ENCODE data around the gene FXYD5. TPM values are rescaled to one million over a fixed set of nuclear protein-coding genes. Genes with fewer than 3 reads are reported as not detected.

Gene FXYD5
- total RNA-seq, 1 experiment from 2014 or later: 123 TPM

GRCh38 chr19:35211545-35212230, 57.2 kb downstream of the FXYD5 start:
- no peak overlapping the region for H2AFZ ChIP-seq (ENCODE audit: low read depth, low read length, poor library complexity, severe bottlenecking)
- ChIA-PET RAD21 (ENCODE audit: low non-redundant PET in 1 of 2, low total read pairs in 2 of 2, uncharacterized antibody in 2 of 2, unreplicated experiment in 2 of 2) (no interaction called here), POLR2A (no interaction called here), CTCF (no interaction called here)
- H3K9ac ChIP-seq (ENCODE audit: low read length): no peak overlapping the region
- H3K4me3 ChIP-seq (replicated peaks in 1 of 2; ENCODE audit: low read depth in 1 of 2, low read length in 2 of 2): no peak overlapping the region
- no peaks in the 10 kb centered on the region for H3K27me3 ChIP-seq (ENCODE audit: insufficient read depth, low read length)
- no peak overlapping the region for H3K4me2 ChIP-seq (ENCODE audit: low read length)
- BruUV-seq (replicated peaks): no TSS peak
- H3K4me1 ChIP-seq (ENCODE audit: control insufficient read depth in 1 of 2, insufficient read depth in 2 of 2, low read length in 2 of 2): peaks cover 20 to 52% of the 10 kb centered on the region in 2 experiments
- no peaks in the 10 kb centered on the region for H4K20me1 ChIP-seq (ENCODE audit: insufficient read depth)
- TF ChIP-seq, protein P1, sequence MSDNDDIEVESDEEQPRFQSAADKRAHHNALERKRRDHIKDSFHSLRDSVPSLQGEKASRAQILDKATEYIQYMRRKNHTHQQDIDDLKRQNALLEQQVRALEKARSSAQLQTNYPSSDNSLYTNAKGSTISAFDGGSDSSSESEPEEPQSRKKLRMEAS (IDR thresholded peaks at IDR 0.05): no peak
- no peak for TF ChIP-seq ZNF274 (IDR thresholded peaks at IDR 0.05; ENCODE audit: low read depth, low read length)
- TF ChIP-seq SP1 (IDR thresholded peaks at IDR 0.05; ENCODE audit: low read depth): no peak
- TF ChIP-seq ZBTB33 (IDR thresholded peaks at IDR 0.05; ENCODE audit: extremely low read depth, insufficient replicate concordance, low read length): no peak
- TF ChIP-seq TCF7L2 (IDR thresholded peaks at IDR 0.05; ENCODE audit: borderline replicate concordance, extremely low read depth, insufficient read depth, insufficient read length): no peak
- no peak for TF ChIP-seq SIN3A (IDR thresholded peaks at IDR 0.05; ENCODE audit: low read depth)
- no peak for TF ChIP-seq POLR2A (IDR thresholded peaks at IDR 0.05; ENCODE audit: borderline replicate concordance, extremely low read depth, insufficient read depth, insufficient read length)
- TF ChIP-seq ZFX (IDR thresholded peaks at IDR 0.05): no peak
- no peak for TF ChIP-seq POLR2AphosphoS5 (IDR thresholded peaks at IDR 0.05; ENCODE audit: low read depth, low read length)
- no peak for TF ChIP-seq JUND (IDR thresholded peaks at IDR 0.05)
- TF ChIP-seq EZH2 (IDR thresholded peaks at IDR 0.05): no peak
- TF ChIP-seq RAD21 (IDR thresholded peaks at IDR 0.05; ENCODE audit: low read depth): no peak; the same call in 1 of the 2 replicates
- no peak for TF ChIP-seq YY1 (IDR thresholded peaks at IDR 0.05; ENCODE audit: extremely low read depth, insufficient replicate concordance, low read depth, low read length)
- DNase-seq (ENCODE audit: low read depth, low spot score): no peak
- intact Hi-C loops (cut with micrococcal nuclease): no loop called here
- H3K9me2 ChIP-seq (ENCODE audit: insufficient read depth): no peaks in the 10 kb centered on the region
- peaks cover 0 to 4% of the 10 kb centered on the region in 2 experiments; a peak in 1 of 4 replicates for H3K9me3 ChIP-seq (ENCODE audit: control insufficient read depth in 1 of 2, insufficient read depth in 1 of 2, low read depth in 1 of 2, low read length in 2 of 2)
- no peaks in the 10 kb centered on the region for H3K79me2 ChIP-seq (ENCODE audit: insufficient read depth, low read length)
- H3K36me3 ChIP-seq (ENCODE audit: control insufficient read depth in 1 of 2, insufficient read depth in 2 of 2, low read length in 2 of 2): no peaks in the 10 kb centered on the region
- H3K27ac ChIP-seq (ENCODE audit: low read depth, low read length): no peak overlapping the region
- no peak for ATAC-seq
